Uterus (tissue), 4 donors: ENCODE measurements around the gene SCGB1D2. TPM values are rescaled to one million over a fixed set of nuclear protein-coding genes. Genes with fewer than 3 reads are reported as not detected.

ENCODE experiments used
- DNase-seq, 2 donors: peaks; one replicate each; pipeline ENCODE4 v3.0.0-alpha.2; 2019 to 2020
- H3K27ac ChIP-seq, 2 donors: fragments of 200-600 bp; sonication (generic); 1 replicate in 1 of 2; 2 replicates in 1 of 2; pipeline ENCODE4 v1.5.1; 2016 to 2018
- H3K27me3 ChIP-seq, 2 donors: fragments of 200-600 bp; sonication (generic); one replicate each; pipeline ENCODE4 v1.5.1; 2018 to 2019; ENCODE audit warnings: control low read depth in 1 of 2
- H3K36me3 ChIP-seq, 2 donors: fragments of 200-600 bp; sonication (generic); one replicate each; pipeline ENCODE4 v1.5.1; 2019; ENCODE audit warnings: control low read depth in 1 of 2
- H3K4me1 ChIP-seq, 2 donors: fragments of 200-600 bp; sonication (generic); one replicate each; pipeline ENCODE4 v1.5.1; 2018 to 2019; ENCODE audit warnings: control low read depth in 1 of 2
- H3K4me3 ChIP-seq, 2 donors: fragments of 200-600 bp; sonication (generic); 1 replicate in 1 of 2; 2 replicates in 1 of 2; pipeline ENCODE4 v1.5.1; 2018 to 2019; ENCODE audit warnings: mild to moderate bottlenecking in 1 of 2
- H3K9me3 ChIP-seq, 2 donors: fragments of 200-600 bp; sonication (generic); one replicate each; pipeline ENCODE4 v1.5.1; 2019; ENCODE audit warnings: control low read depth in 1 of 2
- POLR2A ChIP-seq, 2 donors: fragments of 450-650 bp; IDR thresholded peaks; one replicate each; pipeline ENCODE4 v1.6.1; 2016; ENCODE audit warnings: antibody characterized with exemption in 2 of 2, mild to moderate bottlenecking in 1 of 2, moderate library complexity in 1 of 2
- intact Hi-C: fragments of 100-400 bp; cut with DNase I; formaldehyde crosslinking; loops from one replicate; pipeline ENCODE4 v1.15.1; 2023; ENCODE audit warnings: low total_unique reads
- total RNA-seq, 4 donors: library from RNA; depleted of rRNA in 3 of 4; stranded (reverse); fragments of >200 nt in 3 of 4; gene quantifications; one replicate each; pipeline versions ENCODE4 v1.1.0 to v1.2.4, GENCODE V29; 2014 to 2023
- TF ChIP-seq, protein P1 (sequence below), 4 experiments: fragments of 200-600 bp in 2 of 4; fragments of 450-650 bp in 2 of 4; sonication (generic) in 2 of 4; IDR thresholded peaks; one replicate each; pipeline ENCODE4 v1.5.1; 2016 to 2019; ENCODE audit warnings: antibody characterized with exemption in 4 of 4, mild to moderate bottlenecking in 2 of 4, moderate library complexity in 1 of 4
- donor health status: DM: yes; HTN: yes; CAD: no.

Gene SCGB1D2
- total RNA-seq, 4 donors from 2014 or later = 1.9 TPM; not detected in 3

DNA sequence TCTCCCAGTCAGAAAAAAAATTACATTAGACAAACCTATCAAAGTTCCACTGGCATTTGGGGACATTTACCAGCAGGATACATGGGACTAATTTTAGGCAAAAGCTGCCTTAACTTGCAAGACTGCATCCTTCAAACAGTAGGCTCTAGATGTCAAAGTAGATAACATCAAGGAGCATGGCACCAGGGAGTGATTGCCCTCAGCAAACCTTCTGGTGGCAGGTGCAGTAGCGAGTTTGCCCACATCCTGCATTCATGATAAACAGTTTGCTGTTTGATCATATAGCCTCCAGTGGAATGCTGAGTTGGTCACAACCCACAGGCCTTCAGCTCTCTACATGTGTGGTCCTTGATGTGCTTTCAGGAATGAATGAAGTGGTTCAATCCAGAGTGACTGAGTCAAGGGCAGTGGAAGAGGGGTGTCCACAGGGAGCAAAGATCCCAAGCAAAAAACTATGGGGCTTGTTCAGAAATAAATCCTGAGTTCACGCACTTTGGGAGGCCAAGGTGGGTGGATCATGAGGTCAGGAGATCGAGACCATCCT is 12.0 kb downstream of the SCGB1D2 start:
- no peak overlapping the region for H3K4me3 ChIP-seq
- no peak overlapping the region for H3K27ac ChIP-seq
- DNase-seq = no peak
- H3K4me1 ChIP-seq = no peaks in the 10 kb centered on the region
- intact Hi-C loops = no loop called here
- H3K27me3 ChIP-seq = no peaks in the 10 kb centered on the region
- no peak for TF ChIP-seq POLR2A (IDR thresholded peaks at IDR 0.05)
- TF ChIP-seq, protein P1, sequence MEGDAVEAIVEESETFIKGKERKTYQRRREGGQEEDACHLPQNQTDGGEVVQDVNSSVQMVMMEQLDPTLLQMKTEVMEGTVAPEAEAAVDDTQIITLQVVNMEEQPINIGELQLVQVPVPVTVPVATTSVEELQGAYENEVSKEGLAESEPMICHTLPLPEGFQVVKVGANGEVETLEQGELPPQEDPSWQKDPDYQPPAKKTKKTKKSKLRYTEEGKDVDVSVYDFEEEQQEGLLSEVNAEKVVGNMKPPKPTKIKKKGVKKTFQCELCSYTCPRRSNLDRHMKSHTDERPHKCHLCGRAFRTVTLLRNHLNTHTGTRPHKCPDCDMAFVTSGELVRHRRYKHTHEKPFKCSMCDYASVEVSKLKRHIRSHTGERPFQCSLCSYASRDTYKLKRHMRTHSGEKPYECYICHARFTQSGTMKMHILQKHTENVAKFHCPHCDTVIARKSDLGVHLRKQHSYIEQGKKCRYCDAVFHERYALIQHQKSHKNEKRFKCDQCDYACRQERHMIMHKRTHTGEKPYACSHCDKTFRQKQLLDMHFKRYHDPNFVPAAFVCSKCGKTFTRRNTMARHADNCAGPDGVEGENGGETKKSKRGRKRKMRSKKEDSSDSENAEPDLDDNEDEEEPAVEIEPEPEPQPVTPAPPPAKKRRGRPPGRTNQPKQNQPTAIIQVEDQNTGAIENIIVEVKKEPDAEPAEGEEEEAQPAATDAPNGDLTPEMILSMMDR (IDR thresholded peaks at IDR 0.05) = no peak
- H3K36me3 ChIP-seq = no peaks in the 10 kb centered on the region
- H3K9me3 ChIP-seq = no peaks in the 10 kb centered on the region

GRCh38 chr11:62256281-62256680 is 14.2 kb downstream of the SCGB1D2 start:
- Histone ChIP-seq H3K4me3 (no peak overlapping the region), H3K36me3 (no peaks in the 10 kb centered on the region), H3K27ac (no peak overlapping the region), H3K4me1 (no peaks in the 10 kb centered on the region), H3K9me3 (no peaks in the 10 kb centered on the region), H3K27me3 (no peaks in the 10 kb centered on the region)
- intact Hi-C loops = no loop called here
- no peak for DNase-seq
- TF ChIP-seq, protein P1 (IDR thresholded peaks at IDR 0.05) = no peak
- no peak for TF ChIP-seq POLR2A (IDR thresholded peaks at IDR 0.05)

DNA sequence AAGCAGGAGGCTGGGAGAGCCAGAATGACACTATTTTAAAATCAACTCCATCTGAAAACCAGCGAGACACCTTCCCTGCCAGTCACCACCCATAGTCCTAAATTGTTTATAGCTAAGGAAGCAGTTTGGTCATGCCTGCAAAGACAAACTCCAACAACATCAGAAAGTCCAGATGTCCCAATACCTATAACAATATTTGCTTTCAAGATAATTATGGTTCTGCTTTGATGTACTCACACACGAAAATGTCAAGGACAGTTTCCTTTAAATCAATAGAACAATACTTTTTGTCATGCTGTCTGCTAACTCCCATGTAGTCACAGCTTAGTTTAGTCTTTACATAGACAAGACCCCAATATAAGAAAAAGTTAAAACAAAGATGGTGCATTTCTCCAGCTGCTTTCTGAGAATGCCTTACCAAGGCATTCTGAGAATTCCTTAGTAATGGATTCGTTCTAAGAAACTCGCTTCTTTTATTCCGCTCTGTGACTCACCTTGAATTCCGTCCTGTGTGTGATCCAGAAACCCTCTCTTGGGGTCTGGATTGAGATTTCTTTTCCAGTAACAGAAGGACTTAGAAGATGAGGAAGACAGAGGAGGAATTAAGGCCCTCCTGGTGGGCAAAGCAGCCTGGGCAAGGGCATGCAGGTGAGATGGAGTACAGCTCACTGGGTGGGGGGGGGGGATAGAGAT is 18.4 kb downstream of the SCGB1D2 start:
- no peak overlapping the region for H3K4me3 ChIP-seq
- no peak overlapping the region for H3K27ac ChIP-seq
- H3K9me3 ChIP-seq = no peaks in the 10 kb centered on the region
- intact Hi-C loops = no loop called here
- H3K4me1 ChIP-seq = no peaks in the 10 kb centered on the region
- no peaks in the 10 kb centered on the region for H3K27me3 ChIP-seq
- DNase-seq = no peak
- no peak for TF ChIP-seq POLR2A (IDR thresholded peaks at IDR 0.05)
- H3K36me3 ChIP-seq = no peaks in the 10 kb centered on the region

DNA sequence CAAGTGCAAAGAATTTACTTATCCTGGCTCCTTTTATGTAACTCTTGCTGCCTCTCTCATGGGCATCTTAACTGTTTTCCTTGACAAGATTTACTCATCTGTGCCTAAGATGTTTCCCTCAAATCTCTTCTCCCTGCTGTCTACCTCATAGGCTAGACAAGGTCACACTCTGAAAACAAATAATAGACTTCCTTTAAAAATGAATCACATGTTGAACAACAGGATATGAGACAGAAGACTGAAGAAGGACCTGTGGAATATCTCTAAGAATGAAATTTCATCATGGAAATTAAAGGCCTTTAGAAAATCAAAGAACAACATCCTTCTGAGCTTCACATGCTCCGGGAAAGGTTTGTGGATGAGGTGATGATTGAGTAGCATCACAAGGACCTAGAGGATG is 22.0 kb downstream of the SCGB1D2 start:
- no peaks in the 10 kb centered on the region for H3K27me3 ChIP-seq
- TF ChIP-seq, protein P1 (IDR thresholded peaks at IDR 0.05) = no peak
- H3K36me3 ChIP-seq = no peaks in the 10 kb centered on the region
- H3K27ac ChIP-seq = no peak overlapping the region
- no peaks in the 10 kb centered on the region for H3K4me1 ChIP-seq
- no peak overlapping the region for H3K4me3 ChIP-seq
- intact Hi-C loops = no loop called here
- no peaks in the 10 kb centered on the region for H3K9me3 ChIP-seq
- DNase-seq = no peak

DNA sequence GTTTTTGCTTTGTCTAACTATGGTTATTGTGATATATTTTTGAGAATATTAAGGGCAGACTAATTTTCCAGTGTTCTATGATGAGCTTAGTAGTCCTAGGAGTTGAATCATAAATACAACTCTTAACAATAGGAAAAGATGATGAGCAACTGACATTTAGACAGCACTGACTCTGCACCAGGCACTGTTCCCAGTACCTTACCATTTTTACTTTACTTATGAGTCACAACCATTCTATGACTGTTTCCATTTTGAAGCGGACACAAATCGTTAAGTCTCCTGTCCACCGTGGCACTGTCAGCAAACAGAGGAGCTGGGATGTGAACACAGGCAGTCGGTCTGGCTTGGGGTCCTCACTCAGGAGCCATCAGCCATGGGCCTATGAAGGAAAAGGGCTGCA is 24.5 kb downstream of the SCGB1D2 start:
- TF ChIP-seq POLR2A (IDR thresholded peaks at IDR 0.05) = no peak
- TF ChIP-seq, protein P1 (IDR thresholded peaks at IDR 0.05) = no peak
- intact Hi-C loops = no loop called here
- H3K4me1 ChIP-seq = no peaks in the 10 kb centered on the region
- no peaks in the 10 kb centered on the region for H3K9me3 ChIP-seq
- no peaks in the 10 kb centered on the region for H3K36me3 ChIP-seq
- H3K4me3 ChIP-seq = no peak overlapping the region
- DNase-seq = no peak
- H3K27me3 ChIP-seq = no peaks in the 10 kb centered on the region
- no peak overlapping the region for H3K27ac ChIP-seq
